Pulmonary artery endothelial cell (primary cell): ENCODE data around the gene CARD10. TPM values are rescaled to one million over a fixed set of nuclear protein-coding genes. Genes with fewer than 3 reads are reported as not detected.

ENCODE experiments used
- DNase-seq: peaks from one replicate; pipeline ENCODE4 v3.0.0-alpha.2; 2011; ENCODE audit warnings: low read depth, low spot score
- total RNA-seq: library from RNA; depleted of rRNA; stranded (reverse); fragments of >200 nt; gene quantifications from 2 replicates; pipeline ENCODE4 v1.2.3, GENCODE V29; 2014

Gene CARD10
- 26.9 and 39.7 TPM in 2 replicates for total RNA-seq

GRCh38 chr22:37519268-37520195 is at the start of gene CARD10:
Gene CARD10 (minus strand): TSS chr22:37519415. CDS start chr22:37519200, 215 bp downstream.
- DNase-seq: no peak

GRCh38 chr22:37568448-37569008 is 49.3 kb upstream of the CARD10 start:
- DNase-seq: no peak

GRCh38 chr22:37568012-37568411 is 48.8 kb upstream of the CARD10 start:
- no peak for DNase-seq

GRCh38 chr22:37566903-37567798 is 47.9 kb upstream of the CARD10 start:
- DNase-seq: no peak

GRCh38 chr22:37566329-37566837 is 47.2 kb upstream of the CARD10 start:
- no peak for DNase-seq

GRCh38 chr22:37565830-37566229 is 46.6 kb upstream of the CARD10 start:
- DNase-seq: no peak

GRCh38 chr22:37564111-37564711 is 45.0 kb upstream of the CARD10 start:
- DNase-seq: no peak

GRCh38 chr22:37563153-37564081 is 44.2 kb upstream of the CARD10 start:
- DNase-seq: peak; percentile 84

- no peak for DNase-seq
Observed at GRCh38 chr22:37562049-37562875, 43.0 kb upstream of the CARD10 start.

- DNase-seq: no peak
Observed at GRCh38 chr22:37561212-37562048, 42.2 kb upstream of the CARD10 start.

GRCh38 chr22:37560608-37561211 is 41.5 kb upstream of the CARD10 start:
- no peak for DNase-seq

GRCh38 chr22:37559901-37560607 is 40.8 kb upstream of the CARD10 start, which contains the start of gene CDC42EP1:
Gene CDC42EP1 (plus strand): TSS chr22:37560480. CDS start chr22:37566350, 5,870 bp downstream.
- no peak for DNase-seq

- DNase-seq: no peak
Observed at GRCh38 chr22:37559521-37559900, 40.3 kb upstream of the CARD10 start.

- DNase-seq: no peak
Observed at GRCh38 chr22:37558815-37559214, 39.6 kb upstream of the CARD10 start.

GRCh38 chr22:37557321-37558001 is 38.2 kb upstream of the CARD10 start:
- no peak for DNase-seq

- DNase-seq: no peak
Observed at GRCh38 chr22:37556710-37557109, 37.5 kb upstream of the CARD10 start.
